Endothelial cell of umbilical vein (primary cell): ENCODE data around the gene DAB2. TPM values are rescaled to one million over a fixed set of nuclear protein-coding genes. Genes with fewer than 3 reads are reported as not detected.

ENCODE experiments used
- BruUV-seq: library from RNA; stranded (reverse); fragments of 400-500 nt; replicated peaks from 2 replicates; lab custom pipeline; 2021; lab: Mats Ljungman, UMichigan
- CTCF ChIA-PET: fragments of 300-600, 350-600 bp; sonication (Branson Sonifier 250); formaldehyde crosslinking; loops from one replicate; lab custom pipeline; 2021; ENCODE audit warnings: antibody characterized with exemption, inconsistent platforms; lab: Charles Lee
- POLR2A ChIA-PET: fragments of 300-600, 350-600 bp; sonication (Branson Sonifier 250); formaldehyde crosslinking; loops from one replicate; lab custom pipeline; 2021; ENCODE audit warnings: antibody characterized with exemption, inconsistent platforms; lab: Charles Lee
- DNase-seq: peaks from one replicate; pipeline ENCODE4 v3.0.0-alpha.2; 2011; ENCODE audit warnings: low read depth, low spot score
- FAIRE-seq: peaks from 2 replicates; lab custom pipeline; 2011; peaks lifted over from hg19 to GRCh38; lab: Jason Lieb, UNC
- H2AFZ ChIP-seq: 2 replicates; pipeline ENCODE4 v1.6.0; 2012; ENCODE audit warnings: low read depth, low read length, control low read depth, inconsistent platforms
- H3K27ac ChIP-seq: 2 replicates; pipeline ENCODE4 v1.5.1; 2011; ENCODE audit warnings: low read depth, mild to moderate bottlenecking, control low read depth, low read length, moderate library complexity; ENCODE audit not compliant: insufficient read depth
- H3K27me3 ChIP-seq, 2 experiments: 2 replicates each; pipeline versions ENCODE4 v1.6.0 to v1.6.1; 2011; ENCODE audit warnings: low read length in 2 of 2, mixed read lengths in 1 of 2; ENCODE audit not compliant: control insufficient read depth in 2 of 2, insufficient read depth in 2 of 2
- H3K36me3 ChIP-seq, 2 experiments: 2 replicates in 1 of 2; 3 replicates in 1 of 2; pipeline ENCODE4 v1.5.1; 2011; ENCODE audit warnings: low read length in 2 of 2, mild to moderate bottlenecking in 1 of 2, moderate library complexity in 1 of 2; ENCODE audit not compliant: control insufficient read depth in 2 of 2, insufficient read depth in 2 of 2; ENCODE audit errors: extremely low read depth in 1 of 2
- H3K4me1 ChIP-seq: 3 replicates; pipeline ENCODE4 v1.5.1; 2011; ENCODE audit warnings: mild to moderate bottlenecking, low read length; ENCODE audit not compliant: control insufficient read depth, insufficient read depth; ENCODE audit errors: extremely low read depth
- H3K4me2 ChIP-seq: 2 replicates; pipeline ENCODE4 v1.6.1; 2011; ENCODE audit warnings: low read length, control low read depth, mixed read lengths; ENCODE audit not compliant: insufficient read depth
- H3K4me3 ChIP-seq, 3 experiments: fragments of 200-600 bp in 1 of 3; sonication (generic), shearing (Covaris generic) in 1 of 3; replicated peaks in 1 of 3; 2 replicates each; pipeline ENCODE4 v1.5.1; 2011 to 2016; ENCODE audit warnings: control low read depth in 3 of 3, low read length in 3 of 3, mild to moderate bottlenecking in 2 of 3, inconsistent platforms in 1 of 3, low read depth in 1 of 3, moderate library complexity in 1 of 3; ENCODE audit not compliant: insufficient read depth in 1 of 3
- H3K79me2 ChIP-seq: 2 replicates; pipeline ENCODE4 v1.6.0; 2012; ENCODE audit warnings: low read length, inconsistent platforms; ENCODE audit not compliant: control insufficient read depth, insufficient read depth
- H3K9ac ChIP-seq: replicated peaks from 2 replicates; pipeline ENCODE3; 2011; ENCODE audit warnings: low read length, control low read depth; ENCODE audit not compliant: insufficient read depth; ENCODE audit errors: extremely low read depth
- H3K9me1 ChIP-seq: replicated peaks from 3 replicates; pipeline ENCODE4 v1.6.0; 2011; ENCODE audit warnings: mild to moderate bottlenecking, low read length; ENCODE audit not compliant: control insufficient read depth, insufficient read depth; ENCODE audit errors: extremely low read depth
- H3K9me3 ChIP-seq: replicated peaks from 2 replicates; pipeline ENCODE4 v1.5.1; 2012; ENCODE audit warnings: low read length, inconsistent platforms; ENCODE audit not compliant: control insufficient read depth, insufficient read depth
- H4K20me1 ChIP-seq: replicated peaks from 2 replicates; pipeline ENCODE3; 2011; ENCODE audit warnings: mild to moderate bottlenecking, low read length; ENCODE audit not compliant: control insufficient read depth, insufficient read depth; ENCODE audit errors: extremely low read depth
- FOS ChIP-seq: IDR thresholded peaks from 2 replicates; pipeline ENCODE4 v1.6.1; 2011; ENCODE audit warnings: mild to moderate bottlenecking, low read length, moderate library complexity, borderline replicate concordance; ENCODE audit not compliant: insufficient read depth
- GATA2 ChIP-seq: IDR thresholded peaks from 2 replicates; pipeline ENCODE4 v1.7.0; 2011; ENCODE audit warnings: low read depth, mild to moderate bottlenecking, moderate library complexity, mixed read lengths, low read length; ENCODE audit not compliant: insufficient read length, insufficient read depth
- MAX ChIP-seq: IDR thresholded peaks from 2 replicates; pipeline ENCODE4 v1.6.1; 2011; ENCODE audit not compliant: insufficient read depth, insufficient read length
- MYC ChIP-seq: IDR thresholded peaks from one replicate; pipeline ENCODE4 v1.6.1; 2011; ENCODE audit warnings: mild to moderate bottlenecking, low read depth, low read length
- POLR2A ChIP-seq: IDR thresholded peaks from 2 replicates; pipeline ENCODE4 v1.6.1; 2012; ENCODE audit warnings: low read depth, mild to moderate bottlenecking, control low read depth, low read length
- dilution Hi-C: fragments of 300-500 bp; cut with MboI; formaldehyde crosslinking; loops from one replicate; pipeline ENCODE4 v1.15.0; 2019; ENCODE audit warnings: low sequenced_read_pairs; ENCODE audit not compliant: extremely low pct_ligation_motif_present
- intact Hi-C: fragments of 100-400 bp; cut with micrococcal nuclease; formaldehyde crosslinking; loops from one replicate; pipeline ENCODE4 v1.10.0; 2022
- polyA plus RNA-seq, 4 experiments: library from polyadenylated mRNA; depleted of rRNA in 3 of 4; stranded (reverse) in 3 of 4; unstranded in 1 of 4; fragments of >200 nt; gene quantifications; 2 replicates each; pipeline versions ENCODE4 v1.2.1 to v1.2.3, GENCODE V29; 2011 to 2012; ENCODE audit warnings: missing spikeins in 1 of 4
- total RNA-seq: library from RNA; stranded (reverse); gene quantifications from 2 replicates; pipeline ENCODE4 v1.2.3, GENCODE V29; 2021
- TF ChIP-seq, protein P1 (sequence below), 2 donors: IDR thresholded peaks; 1 replicate in 1 of 2; 2 replicates in 1 of 2; pipeline ENCODE4 v1.5.1; 2011; ENCODE audit warnings: low read length in 2 of 2, mild to moderate bottlenecking in 2 of 2, moderate library complexity in 2 of 2, control low read depth in 1 of 2, inconsistent platforms in 1 of 2, low read depth in 1 of 2; ENCODE audit not compliant: insufficient read depth in 1 of 2; ENCODE audit errors: extremely low read depth in 1 of 2

DAB2 gene
- total and polyA plus RNA-seq, 2 donors (not counting 3 experiments of a cell fraction or from before 2014, with no cell fraction given), result 168 to 283 TPM

DNA sequence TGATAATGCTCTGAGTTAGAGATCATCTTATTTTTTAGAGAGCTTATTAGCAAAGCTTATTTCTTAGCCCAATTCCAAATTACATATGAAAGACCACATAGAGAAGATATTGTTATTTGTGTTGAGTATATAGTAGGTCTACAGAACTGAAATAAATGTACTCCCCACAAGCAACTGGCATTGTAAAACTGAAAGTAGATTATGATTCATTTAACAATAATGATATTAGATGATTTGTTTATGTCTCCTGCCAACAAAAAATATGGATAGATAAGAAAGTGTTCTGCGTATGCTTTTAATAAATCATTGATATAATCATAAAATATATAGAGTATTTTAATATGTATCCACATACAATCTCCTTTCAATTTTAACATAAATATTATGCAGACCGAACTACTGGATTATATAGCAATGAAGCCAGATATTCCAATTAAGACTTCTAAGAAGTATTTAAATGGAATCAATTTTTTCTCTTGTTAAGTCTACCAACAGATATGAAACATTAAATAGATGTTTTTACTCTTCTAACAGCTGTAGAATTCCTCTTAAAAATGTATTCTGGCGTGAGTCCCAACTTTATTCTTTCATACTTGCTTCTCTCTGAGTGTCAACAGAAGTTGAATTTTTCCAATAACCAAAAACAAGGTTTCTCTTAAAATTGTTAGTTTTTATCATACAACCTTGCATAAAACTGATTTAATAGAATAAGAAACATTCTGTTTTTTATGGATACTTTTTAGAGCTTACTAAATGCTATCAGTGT, 15.6 kb upstream of the DAB2 start:
- dilution Hi-C loops (no loop called here), intact Hi-C loops (no loop called here)
- Histone ChIP-seq H3K4me1 (peaks cover 30% of the 10 kb centered on the region), H2AFZ (no peak overlapping the region), H3K36me3 (no peaks in the 10 kb centered on the region), H3K9ac (no peak overlapping the region), H3K27me3 (no peaks in the 10 kb centered on the region), H3K4me2 (peak overlapping the region; percentile 31), H3K9me3 (no peaks in the 10 kb centered on the region), H3K27ac (no peak overlapping the region), H4K20me1 (no peaks in the 10 kb centered on the region), H3K4me3 (no peak overlapping the region), H3K9me1 (no peaks in the 10 kb centered on the region), H3K79me2 (no peaks in the 10 kb centered on the region)
- CTCF ChIA-PET, result interaction anchor here (0.6 to 2.6 kb wide), 6 partner anchors 12 to 108 kb away, joined by 3 to 16 read pairs (median 4); partner anchors contain the start of gene DAB2
- DNase-seq, result no peak
- POLR2A ChIA-PET, result no interaction called here
- TF ChIP-seq FOS (no peak), MYC (no peak), GATA2 (peak; percentile 10), MAX (no peak), POLR2A (no peak)
- TF ChIP-seq, protein P1, sequence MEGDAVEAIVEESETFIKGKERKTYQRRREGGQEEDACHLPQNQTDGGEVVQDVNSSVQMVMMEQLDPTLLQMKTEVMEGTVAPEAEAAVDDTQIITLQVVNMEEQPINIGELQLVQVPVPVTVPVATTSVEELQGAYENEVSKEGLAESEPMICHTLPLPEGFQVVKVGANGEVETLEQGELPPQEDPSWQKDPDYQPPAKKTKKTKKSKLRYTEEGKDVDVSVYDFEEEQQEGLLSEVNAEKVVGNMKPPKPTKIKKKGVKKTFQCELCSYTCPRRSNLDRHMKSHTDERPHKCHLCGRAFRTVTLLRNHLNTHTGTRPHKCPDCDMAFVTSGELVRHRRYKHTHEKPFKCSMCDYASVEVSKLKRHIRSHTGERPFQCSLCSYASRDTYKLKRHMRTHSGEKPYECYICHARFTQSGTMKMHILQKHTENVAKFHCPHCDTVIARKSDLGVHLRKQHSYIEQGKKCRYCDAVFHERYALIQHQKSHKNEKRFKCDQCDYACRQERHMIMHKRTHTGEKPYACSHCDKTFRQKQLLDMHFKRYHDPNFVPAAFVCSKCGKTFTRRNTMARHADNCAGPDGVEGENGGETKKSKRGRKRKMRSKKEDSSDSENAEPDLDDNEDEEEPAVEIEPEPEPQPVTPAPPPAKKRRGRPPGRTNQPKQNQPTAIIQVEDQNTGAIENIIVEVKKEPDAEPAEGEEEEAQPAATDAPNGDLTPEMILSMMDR (IDR thresholded peaks at IDR 0.05; ENCODE audit: extremely low read depth in 1 of 2, insufficient read depth in 1 of 2, low read depth in 1 of 2, low read length in 2 of 2), result no peak
- no peak for FAIRE-seq
- BruUV-seq, result no TSS peak
